Adipocyte (in vitro differentiated cells): ENCODE results near the gene RADX.

Experiments used
- DNase-seq: peaks from one replicate; pipeline ENCODE4 v3.0.0-alpha.2; 2015; ENCODE audit warnings: low read depth
- H3K27me3 ChIP-seq: replicated peaks from 2 replicates; pipeline ENCODE4 v1.7.0; 2013; ENCODE audit warnings: mild to moderate bottlenecking, low read length, moderate library complexity; ENCODE audit not compliant: control insufficient read depth, insufficient read depth
- H3K36me3 ChIP-seq: 2 replicates; pipeline ENCODE4 v1.7.0; 2013; ENCODE audit warnings: low read length, mild to moderate bottlenecking, moderate library complexity; ENCODE audit not compliant: control insufficient read depth, insufficient read depth, severe bottlenecking
- H3K4me1 ChIP-seq: 2 replicates; pipeline ENCODE4 v1.7.0; 2013; ENCODE audit warnings: mild to moderate bottlenecking, low read length, moderate library complexity; ENCODE audit not compliant: control insufficient read depth, insufficient read depth
- H3K4me3 ChIP-seq: 2 replicates; pipeline ENCODE4 v1.7.0; 2013; ENCODE audit warnings: mild to moderate bottlenecking, low read length, moderate library complexity
- H3K9ac ChIP-seq: 2 replicates; pipeline ENCODE4 v1.7.0; 2013; ENCODE audit warnings: mild to moderate bottlenecking, low read length, moderate library complexity
- H3K9me3 ChIP-seq: 2 replicates; pipeline ENCODE4 v1.7.0; 2013; ENCODE audit warnings: mild to moderate bottlenecking, low read length, moderate library complexity; ENCODE audit not compliant: control insufficient read depth

RADX gene

DNA sequence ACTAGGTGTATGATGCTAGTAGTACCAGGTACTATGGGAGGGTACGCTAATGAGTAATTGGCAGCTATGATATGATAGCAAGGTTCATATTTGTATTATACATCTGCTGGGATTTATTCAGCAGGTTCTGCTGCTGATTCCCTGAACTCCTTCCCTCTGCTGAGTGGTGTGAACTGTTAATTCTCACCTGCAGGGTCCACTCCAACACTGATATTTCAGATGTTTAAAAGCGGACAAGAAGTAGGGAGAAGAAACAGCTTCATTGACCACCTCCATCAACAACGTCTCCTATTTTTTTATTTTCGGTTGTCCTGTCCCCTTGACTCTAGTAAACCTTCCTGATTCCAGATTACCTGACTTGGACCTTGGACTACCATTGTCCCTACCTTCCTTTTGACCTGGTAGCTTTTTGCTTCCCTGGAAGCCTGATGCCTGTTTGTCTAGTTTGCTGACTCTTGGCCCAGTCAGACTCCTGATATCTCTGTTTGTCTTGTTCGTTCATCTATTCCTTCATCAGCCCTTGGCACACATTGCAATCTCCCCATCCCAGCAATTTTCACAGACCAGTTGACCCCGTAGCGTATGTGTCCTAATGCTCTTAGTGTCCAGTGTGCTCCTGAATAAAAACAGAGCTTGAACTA lies 80.8 kb downstream of the RADX start:
- no peak for DNase-seq

DNA sequence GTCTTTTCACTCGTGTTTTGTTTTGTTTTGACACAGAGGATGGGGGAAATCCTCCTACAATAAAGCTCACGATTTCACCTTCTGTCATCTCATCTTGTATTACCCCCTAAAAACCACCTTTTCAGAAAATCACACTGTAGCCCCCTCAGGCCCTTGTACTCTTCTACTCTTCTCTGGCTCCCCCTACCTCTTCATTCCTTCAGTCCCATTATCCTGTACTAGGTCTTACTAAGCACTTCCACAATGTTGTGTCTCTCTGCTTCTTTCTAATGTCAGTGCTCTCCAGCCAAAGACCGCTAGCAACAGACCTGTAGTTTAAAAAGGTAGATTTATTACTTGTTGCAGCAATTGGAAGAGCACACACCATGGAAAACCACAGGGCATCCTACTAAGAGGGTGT lies 84.7 kb downstream of the RADX start:
- Histone ChIP-seq H3K4me1 (peaks cover 3% of the 10 kb centered on the region), H3K4me3 (no peak overlapping the region), H3K9me3 (no peaks in the 10 kb centered on the region), H3K9ac (no peak overlapping the region), H3K27me3 (peaks cover 15% of the 10 kb centered on the region), H3K36me3 (no peaks in the 10 kb centered on the region)
- no peak for DNase-seq

More for the DNA sequence above, 80.8 kb downstream of the RADX start:
- Histone ChIP-seq H3K9me3 (peaks cover 16% of the 10 kb centered on the region), H3K27me3 (peaks cover 15% of the 10 kb centered on the region), H3K36me3 (no peaks in the 10 kb centered on the region), H3K4me3 (no peak overlapping the region), H3K4me1 (no peaks in the 10 kb centered on the region), H3K9ac (no peak overlapping the region)

DNA sequence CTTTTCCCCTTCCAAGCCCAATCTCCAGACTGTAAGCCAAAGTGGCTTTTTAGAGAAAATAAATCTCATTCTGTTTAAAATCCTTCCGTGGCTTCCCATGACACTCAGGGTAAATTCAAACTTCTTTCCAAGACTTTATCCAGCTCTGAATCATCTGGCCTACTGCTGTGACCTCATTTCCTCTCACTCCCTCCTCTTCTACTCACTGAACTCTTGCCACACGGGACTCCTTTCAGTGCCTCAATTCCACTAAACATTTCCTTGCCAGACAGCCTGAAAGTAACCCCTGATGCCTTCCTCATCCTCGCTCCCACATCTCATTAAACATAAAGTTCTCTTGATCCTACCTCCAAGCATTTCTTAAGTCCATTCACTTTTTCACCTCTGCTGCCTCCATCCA lies 86.9 kb downstream of the RADX start:
- Histone ChIP-seq H3K36me3 (no peaks in the 10 kb centered on the region), H3K4me3 (no peak overlapping the region), H3K4me1 (peaks cover 3% of the 10 kb centered on the region), H3K27me3 (peaks cover 18% of the 10 kb centered on the region), H3K9ac (no peak overlapping the region), H3K9me3 (no peaks in the 10 kb centered on the region)
- DNase-seq = peak; percentile 27

DNA sequence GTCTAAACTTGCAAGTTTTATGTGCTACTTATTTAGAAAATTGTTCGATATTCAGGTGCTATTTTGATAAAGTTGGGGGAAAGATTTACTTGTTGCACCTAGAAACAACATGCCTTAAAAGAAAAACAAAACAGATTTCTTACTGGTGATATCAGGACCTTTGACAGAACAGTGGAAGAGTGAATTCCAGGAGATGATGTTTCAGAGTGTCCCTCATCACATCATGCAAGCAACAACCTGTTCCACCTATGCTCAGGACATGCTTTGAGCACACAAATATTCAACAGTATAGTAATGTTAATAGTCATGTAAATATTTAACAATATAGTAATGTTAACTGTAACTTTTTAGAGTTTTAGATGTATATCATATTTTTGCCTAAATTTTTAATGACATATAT lies 90.9 kb downstream of the RADX start:
- Histone ChIP-seq H3K9me3 (no peaks in the 10 kb centered on the region), H3K4me3 (no peak overlapping the region), H3K27me3 (peaks cover 10% of the 10 kb centered on the region), H3K4me1 (peaks cover 4% of the 10 kb centered on the region), H3K9ac (no peak overlapping the region), H3K36me3 (no peaks in the 10 kb centered on the region)
- DNase-seq = no peak

DNA sequence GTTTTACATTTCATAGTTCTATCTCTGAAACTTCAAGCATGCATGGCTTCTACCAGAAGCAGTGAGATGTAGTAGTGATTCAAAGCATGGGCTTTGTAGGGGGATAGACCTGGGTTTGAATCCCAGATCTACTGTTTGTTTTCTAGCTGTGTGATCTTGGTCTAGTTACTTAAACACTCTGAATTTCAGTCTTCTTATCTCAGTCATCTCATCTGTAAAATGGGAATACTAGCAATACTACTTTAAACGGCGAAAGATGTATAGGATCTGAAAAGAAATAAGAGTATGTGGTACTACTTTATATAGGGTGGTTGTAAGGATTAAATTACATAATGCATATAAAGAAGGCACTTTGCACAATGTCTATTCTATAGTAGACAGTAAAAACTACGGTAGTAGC lies 94.7 kb downstream of the RADX start:
- no peak for DNase-seq
- Histone ChIP-seq H3K9me3 (no peaks in the 10 kb centered on the region), H3K4me1 (peaks cover 18% of the 10 kb centered on the region), H3K27me3 (peaks cover 10% of the 10 kb centered on the region), H3K36me3 (no peaks in the 10 kb centered on the region), H3K9ac (no peak overlapping the region), H3K4me3 (no peak overlapping the region)

DNA sequence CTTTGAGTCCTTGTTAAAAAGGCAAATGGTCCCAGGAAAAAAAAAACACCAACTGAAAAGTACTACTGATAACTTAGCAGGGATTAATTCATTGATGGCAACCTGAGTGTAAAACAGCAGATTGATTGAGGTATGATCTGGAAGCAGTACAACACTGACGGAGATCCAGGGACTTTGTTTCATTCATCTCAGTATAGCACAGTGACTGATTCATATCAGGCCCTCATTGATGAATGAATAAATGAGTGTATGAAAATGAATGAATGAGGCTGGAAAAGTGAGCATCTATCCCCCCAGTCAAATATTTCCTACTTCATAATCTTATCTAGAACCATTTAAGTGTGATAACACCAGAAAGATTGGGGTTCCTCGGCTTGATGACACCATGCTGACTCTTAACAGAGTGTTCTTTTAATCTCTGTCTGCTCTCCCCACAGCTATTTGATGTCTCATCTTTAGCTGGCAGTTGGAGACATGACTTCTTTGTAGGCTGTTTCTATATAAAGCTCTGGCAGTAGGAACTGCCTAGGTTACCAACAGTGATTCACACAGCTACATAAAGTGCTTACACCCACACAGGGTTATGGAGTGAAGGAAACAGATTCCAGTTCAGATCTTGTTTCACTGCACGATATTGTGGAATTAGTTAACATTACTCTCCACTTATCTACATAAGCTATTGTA lies 96.1 kb downstream of the RADX start:
- H3K36me3 ChIP-seq = no peaks in the 10 kb centered on the region
- peaks cover 4% of the 10 kb centered on the region for H3K27me3 ChIP-seq
- peaks cover 18% of the 10 kb centered on the region for H3K4me1 ChIP-seq
- H3K9ac ChIP-seq = no peak overlapping the region
- H3K4me3 ChIP-seq = no peak overlapping the region
- peak; percentile 65 for DNase-seq
- H3K9me3 ChIP-seq = no peaks in the 10 kb centered on the region

DNA sequence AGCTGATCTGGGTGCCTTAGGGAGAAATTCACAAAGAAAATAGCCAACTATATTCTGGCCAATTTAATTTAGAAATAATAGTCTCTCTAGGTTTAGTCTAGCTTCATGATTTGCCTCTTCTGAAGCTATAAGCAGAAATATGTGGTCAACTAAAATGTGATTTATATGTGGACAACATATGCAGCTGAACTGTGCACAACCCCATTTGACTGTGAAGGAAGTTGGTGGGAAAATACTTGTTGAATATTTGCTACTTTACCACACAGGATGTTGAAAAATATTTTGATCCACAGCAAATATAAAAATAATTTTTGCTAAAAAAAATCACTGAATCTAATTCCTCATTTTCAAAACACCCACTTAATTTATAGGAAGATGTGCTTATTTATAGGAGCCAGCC lies 99.0 kb downstream of the RADX start:
- Histone ChIP-seq H3K4me1 (peaks cover 18% of the 10 kb centered on the region), H3K36me3 (no peaks in the 10 kb centered on the region), H3K4me3 (no peak overlapping the region), H3K27me3 (peaks cover 9% of the 10 kb centered on the region), H3K9me3 (no peaks in the 10 kb centered on the region), H3K9ac (no peak overlapping the region)
- no peak for DNase-seq

DNA sequence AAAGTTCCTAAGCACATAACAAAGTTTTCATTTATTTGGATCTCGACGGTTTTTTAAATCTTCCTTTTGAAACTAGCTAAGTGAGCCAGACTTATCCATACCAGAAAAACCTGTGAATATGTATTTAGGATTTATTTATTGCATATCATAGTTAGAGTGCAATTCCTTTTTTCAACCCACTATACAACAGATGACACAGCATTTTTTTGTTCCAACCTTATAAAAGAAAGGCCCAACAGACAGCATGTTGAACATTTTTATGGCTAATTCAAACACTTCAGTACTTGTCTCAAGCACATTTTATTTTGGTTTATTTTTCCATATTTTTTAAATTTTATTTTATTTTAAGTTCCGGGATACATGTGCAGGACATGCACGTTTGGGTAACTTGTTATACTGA lies 99.6 kb downstream of the RADX start:
- Histone ChIP-seq H3K9ac (no peak overlapping the region), H3K4me3 (no peak overlapping the region), H3K9me3 (no peaks in the 10 kb centered on the region), H3K36me3 (no peaks in the 10 kb centered on the region), H3K4me1 (peaks cover 18% of the 10 kb centered on the region), H3K27me3 (peaks cover 15% of the 10 kb centered on the region)
- no peak for DNase-seq

DNA sequence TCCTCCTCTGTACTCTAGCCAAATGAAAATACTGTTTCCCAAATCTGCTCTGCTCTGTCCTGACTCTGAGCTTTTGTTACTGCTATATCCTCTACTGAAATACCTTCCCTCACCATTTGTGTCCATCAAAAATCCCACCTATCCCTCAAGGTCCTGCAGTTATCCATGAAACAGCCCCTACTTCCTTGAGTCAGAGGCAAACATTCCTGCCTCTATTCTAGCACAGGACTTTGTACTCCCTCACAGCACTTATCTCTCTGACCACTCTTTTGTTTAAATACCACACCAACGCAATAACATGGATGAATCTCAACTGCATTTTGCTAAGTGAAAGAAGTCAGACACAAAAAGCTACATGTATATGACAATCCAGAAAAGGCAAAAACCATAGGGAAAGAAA lies 104.2 kb downstream of the RADX start:
- H3K36me3 ChIP-seq = no peaks in the 10 kb centered on the region
- H3K4me3 ChIP-seq = no peak overlapping the region
- H3K4me1 ChIP-seq = peaks cover 4% of the 10 kb centered on the region
- DNase-seq = no peak
- H3K9me3 ChIP-seq = no peaks in the 10 kb centered on the region
- no peak overlapping the region for H3K9ac ChIP-seq
- peaks cover 45% of the 10 kb centered on the region for H3K27me3 ChIP-seq

DNA sequence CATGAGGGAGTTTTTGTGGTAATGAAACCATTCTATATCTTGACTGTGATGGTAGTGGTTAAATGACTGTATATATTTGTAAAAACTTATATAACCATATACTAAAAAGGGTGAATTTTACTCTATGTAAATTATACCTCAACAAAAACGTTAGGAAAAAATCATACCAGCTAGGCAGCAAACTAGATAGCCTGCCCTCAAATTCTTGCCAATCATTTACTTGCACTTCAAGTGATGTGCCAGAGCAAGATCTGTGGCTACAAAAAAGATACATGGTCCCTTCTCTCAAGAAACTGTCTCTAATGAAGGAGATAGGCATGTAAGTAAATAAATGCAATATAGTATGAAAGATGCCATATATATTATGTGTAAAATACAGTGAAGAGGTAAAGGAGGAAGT lies 104.7 kb downstream of the RADX start:
- H3K4me3 ChIP-seq = no peak overlapping the region

DNA sequence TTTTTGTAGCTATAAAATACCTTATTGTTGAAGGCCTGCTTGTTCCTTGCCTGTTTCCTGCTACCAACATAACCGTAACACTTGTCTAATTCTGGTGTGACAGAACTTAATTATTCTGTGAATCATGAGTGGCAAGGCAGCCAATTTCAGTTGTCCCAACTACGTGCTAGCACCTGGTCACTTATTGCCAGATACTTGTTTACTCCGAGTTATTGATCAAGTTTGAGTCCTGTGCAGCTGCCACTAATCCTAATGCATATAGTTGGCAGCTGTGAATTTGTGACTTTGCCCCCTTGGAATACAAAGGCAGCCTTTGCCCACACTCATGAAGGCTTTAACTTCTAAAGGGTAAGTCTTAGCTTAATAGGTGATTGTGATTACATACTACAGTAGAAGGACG lies 106.9 kb downstream of the RADX start:
- Histone ChIP-seq H3K4me1 (no peaks in the 10 kb centered on the region), H3K9ac (no peak overlapping the region), H3K4me3 (no peak overlapping the region), H3K27me3 (peaks cover 65% of the 10 kb centered on the region), H3K9me3 (peaks cover 5% of the 10 kb centered on the region), H3K36me3 (no peaks in the 10 kb centered on the region)
- DNase-seq = no peak

More for the DNA sequence above, 104.7 kb downstream of the RADX start:
- Histone ChIP-seq H3K27me3 (peaks cover 50% of the 10 kb centered on the region), H3K4me1 (no peaks in the 10 kb centered on the region), H3K36me3 (no peaks in the 10 kb centered on the region), H3K9me3 (no peaks in the 10 kb centered on the region), H3K9ac (no peak overlapping the region)
- no peak for DNase-seq

DNA sequence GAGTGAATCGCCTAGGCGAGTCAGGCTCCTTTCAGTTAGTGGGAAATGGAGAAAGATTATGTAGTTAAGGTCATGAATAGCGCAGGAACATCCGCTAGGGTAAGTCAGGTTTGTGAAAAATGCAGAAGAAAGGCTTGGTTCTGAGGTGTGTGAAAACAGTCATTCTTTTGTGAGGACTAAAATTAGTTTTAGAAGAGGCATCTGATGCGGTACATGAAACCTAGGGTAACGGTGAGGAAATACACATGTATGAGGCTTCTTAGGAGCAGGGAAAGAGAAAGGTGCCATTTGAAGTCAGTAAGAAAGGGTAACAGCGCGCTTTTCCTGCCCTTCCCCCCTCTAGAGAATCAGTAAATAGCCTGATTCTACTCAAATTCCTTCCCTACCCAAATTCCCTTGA lies 114.2 kb downstream of the RADX start:
- peak; percentile 4 for DNase-seq
- H3K4me3 ChIP-seq = peak overlapping the region; percentile 80
- no peak overlapping the region for H3K9ac ChIP-seq
- no peaks in the 10 kb centered on the region for H3K4me1 ChIP-seq
- H3K36me3 ChIP-seq = no peaks in the 10 kb centered on the region
- peaks cover 10% of the 10 kb centered on the region for H3K9me3 ChIP-seq
- H3K27me3 ChIP-seq = peaks cover 63% of the 10 kb centered on the region
